Measurements from ENCODE around the gene AFP.
"Not testable (repeated sequence)": the region's sequence is repeated elsewhere in the genome, so short reads cannot be mapped to it uniquely, and the experiment has no call there.

AFP gene

DNA sequence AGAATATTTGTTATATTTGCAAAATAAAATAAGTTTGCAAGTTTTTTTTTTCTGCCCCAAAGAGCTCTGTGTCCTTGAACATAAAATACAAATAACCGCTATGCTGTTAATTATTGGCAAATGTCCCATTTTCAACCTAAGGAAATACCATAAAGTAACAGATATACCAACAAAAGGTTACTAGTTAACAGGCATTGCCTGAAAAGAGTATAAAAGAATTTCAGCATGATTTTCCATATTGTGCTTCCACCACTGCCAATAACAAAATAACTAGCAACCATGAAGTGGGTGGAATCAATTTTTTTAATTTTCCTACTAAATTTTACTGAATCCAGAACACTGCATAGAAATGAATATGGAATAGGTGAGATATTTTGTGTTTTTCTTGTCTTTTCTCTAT, at the start of gene AFP:
TSS of gene AFP (plus strand) at position 238 of the 400 bp plus-strand sequence. CDS start at position 280, 42 bp downstream.
- Histone ChIP-seq H3K4me1 (no peaks in the 10 kb centered on the region), H3K27ac (no peak within 1 kb of the TSS), H3K4me3 (ENCODE audit: low read depth, low read length) (no peak within 1 kb of the TSS), H3K36me3 (ENCODE audit: control insufficient read depth, insufficient read depth, low read length) (no peaks in the 10 kb centered on the region), H3K79me2 (no peaks in the 10 kb centered on the region), H3K27me3 (ENCODE audit: control insufficient read depth, insufficient read depth, low read length) (no peaks in the 10 kb centered on the region), H3K4me2 (ENCODE audit: low read length) (no peak within 1 kb of the TSS), H3K9me3 (ENCODE audit: control insufficient read depth, low read length) (no peaks in the 10 kb centered on the region), H3K9ac (no peak within 1 kb of the TSS), H2AFZ (no peak within 1 kb of the TSS)
- TF ChIP-seq, protein P1, sequence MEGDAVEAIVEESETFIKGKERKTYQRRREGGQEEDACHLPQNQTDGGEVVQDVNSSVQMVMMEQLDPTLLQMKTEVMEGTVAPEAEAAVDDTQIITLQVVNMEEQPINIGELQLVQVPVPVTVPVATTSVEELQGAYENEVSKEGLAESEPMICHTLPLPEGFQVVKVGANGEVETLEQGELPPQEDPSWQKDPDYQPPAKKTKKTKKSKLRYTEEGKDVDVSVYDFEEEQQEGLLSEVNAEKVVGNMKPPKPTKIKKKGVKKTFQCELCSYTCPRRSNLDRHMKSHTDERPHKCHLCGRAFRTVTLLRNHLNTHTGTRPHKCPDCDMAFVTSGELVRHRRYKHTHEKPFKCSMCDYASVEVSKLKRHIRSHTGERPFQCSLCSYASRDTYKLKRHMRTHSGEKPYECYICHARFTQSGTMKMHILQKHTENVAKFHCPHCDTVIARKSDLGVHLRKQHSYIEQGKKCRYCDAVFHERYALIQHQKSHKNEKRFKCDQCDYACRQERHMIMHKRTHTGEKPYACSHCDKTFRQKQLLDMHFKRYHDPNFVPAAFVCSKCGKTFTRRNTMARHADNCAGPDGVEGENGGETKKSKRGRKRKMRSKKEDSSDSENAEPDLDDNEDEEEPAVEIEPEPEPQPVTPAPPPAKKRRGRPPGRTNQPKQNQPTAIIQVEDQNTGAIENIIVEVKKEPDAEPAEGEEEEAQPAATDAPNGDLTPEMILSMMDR (IDR thresholded peaks at IDR 0.05), result no peak

DNA sequence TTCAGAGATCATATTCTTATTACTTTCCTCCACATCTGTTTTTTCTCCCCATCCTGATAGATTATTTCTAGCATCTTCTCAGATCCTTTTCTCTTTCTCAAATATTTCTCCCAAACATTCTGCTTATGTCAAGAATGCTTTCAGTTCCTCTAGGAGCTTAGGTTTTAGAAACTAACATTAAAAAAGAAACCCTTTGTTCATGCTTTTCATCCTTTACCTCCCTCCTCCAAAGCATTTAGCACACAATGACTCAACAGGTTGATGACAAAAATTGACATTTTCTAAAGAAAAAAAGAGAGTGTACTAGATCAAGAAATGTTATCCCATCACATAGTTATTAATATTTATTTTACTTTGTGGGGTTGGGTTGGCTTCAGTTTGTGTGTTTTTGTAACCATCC, 48.5 kb upstream of the AFP start:
- H3K4me1 ChIP-seq, result peaks cover 6% of the 10 kb centered on the region
- no peak overlapping the region for H3K9ac ChIP-seq
- H3K9me3 ChIP-seq (ENCODE audit: control insufficient read depth, low read length), result no peaks in the 10 kb centered on the region
- H3K4me2 ChIP-seq (ENCODE audit: low read length), result no peak overlapping the region
- TF ChIP-seq, protein P1 (IDR thresholded peaks at IDR 0.05), result no peak
- no peak overlapping the region for H3K27ac ChIP-seq
- no peaks in the 10 kb centered on the region for H3K27me3 ChIP-seq (ENCODE audit: control insufficient read depth, insufficient read depth, low read length)
- no peaks in the 10 kb centered on the region for H3K36me3 ChIP-seq (ENCODE audit: control insufficient read depth, insufficient read depth, low read length)
- no peaks in the 10 kb centered on the region for H3K79me2 ChIP-seq
- H2AFZ ChIP-seq, result no peak overlapping the region
- no peak overlapping the region for H3K4me3 ChIP-seq (ENCODE audit: low read depth, low read length)

DNA sequence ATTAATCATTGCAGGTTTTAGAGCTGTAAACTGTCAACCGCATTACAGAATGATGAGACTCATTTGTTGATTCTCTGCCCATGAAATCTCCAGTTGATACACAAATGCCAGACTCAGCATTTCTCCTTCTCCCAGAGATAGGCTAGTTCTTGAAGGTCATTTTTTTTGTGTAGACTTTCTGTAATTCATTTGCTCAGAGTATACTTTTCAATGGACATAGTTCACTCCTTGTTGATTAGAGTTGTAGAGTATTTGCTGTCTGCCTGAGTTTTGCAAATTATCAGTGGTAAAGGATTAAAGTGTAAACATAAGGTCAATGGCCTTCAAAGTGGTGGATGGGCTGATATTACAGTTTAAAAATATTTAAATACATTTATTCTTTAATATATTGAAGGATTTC, 47.1 kb upstream of the AFP start:
- TF ChIP-seq, protein P1 (IDR thresholded peaks at IDR 0.05), result no peak
- H3K79me2 ChIP-seq, result no peaks in the 10 kb centered on the region
- H3K4me3 ChIP-seq (ENCODE audit: low read depth, low read length), result no peak overlapping the region
- no peak overlapping the region for H3K27ac ChIP-seq
- H2AFZ ChIP-seq, result no peak overlapping the region
- H3K9ac ChIP-seq, result no peak overlapping the region
- H3K27me3 ChIP-seq (ENCODE audit: control insufficient read depth, insufficient read depth, low read length), result no peaks in the 10 kb centered on the region
- no peak overlapping the region for H3K4me2 ChIP-seq (ENCODE audit: low read length)
- peaks cover 6% of the 10 kb centered on the region for H3K4me1 ChIP-seq
- no peaks in the 10 kb centered on the region for H3K36me3 ChIP-seq (ENCODE audit: control insufficient read depth, insufficient read depth, low read length)
- H3K9me3 ChIP-seq (ENCODE audit: control insufficient read depth, low read length), result no peaks in the 10 kb centered on the region

DNA sequence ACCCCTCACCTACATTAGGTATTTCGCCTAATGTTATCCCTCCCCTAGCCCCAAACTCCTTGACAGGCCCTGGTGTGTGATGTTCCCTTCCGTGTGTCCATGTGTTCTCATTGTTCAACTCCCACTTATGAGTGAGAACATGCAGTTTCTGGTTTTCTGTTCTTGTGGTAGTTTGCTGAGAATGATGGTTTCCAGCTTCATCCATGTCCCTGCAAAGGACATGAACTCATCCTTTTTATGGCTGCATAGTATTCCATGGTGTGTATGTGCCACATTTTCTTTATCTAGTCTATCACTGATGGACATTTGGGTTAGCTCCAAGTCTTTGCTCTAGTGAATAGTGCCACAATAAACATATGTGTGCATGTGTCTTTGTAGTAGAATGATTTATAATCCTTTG, 46.4 kb upstream of the AFP start:
- H2AFZ ChIP-seq; H3K36me3 ChIP-seq (ENCODE audit: control insufficient read depth, insufficient read depth, low read length); H3K79me2 ChIP-seq; H3K27ac ChIP-seq; H3K9me3 ChIP-seq (ENCODE audit: control insufficient read depth, low read length); H3K4me1 ChIP-seq; H3K4me2 ChIP-seq (ENCODE audit: low read length); H3K27me3 ChIP-seq (ENCODE audit: control insufficient read depth, insufficient read depth, low read length); H3K4me3 ChIP-seq (ENCODE audit: low read depth, low read length); H3K9ac ChIP-seq: not testable (repeated sequence)

DNA sequence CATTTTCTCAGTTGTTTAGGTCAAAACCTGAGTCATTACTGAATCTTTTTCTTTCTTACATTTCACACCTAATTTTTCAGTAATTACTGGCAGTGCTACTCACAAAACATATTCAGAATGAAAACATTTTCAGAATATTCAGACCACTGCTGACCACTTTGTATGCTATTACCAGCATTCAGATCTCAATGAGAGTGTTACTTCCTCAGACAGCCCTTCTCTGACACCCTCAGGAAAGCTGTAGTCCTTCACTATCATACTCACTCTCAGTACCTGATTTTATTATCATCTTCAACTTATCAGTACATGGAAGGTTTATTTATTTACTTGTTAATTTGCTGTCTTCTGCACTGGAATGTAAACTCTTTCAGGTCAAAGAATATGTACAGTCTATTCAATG, 44.2 kb upstream of the AFP start:
- Histone ChIP-seq H3K4me3 (ENCODE audit: low read depth, low read length) (no peak overlapping the region), H3K27ac (peak overlapping the region; percentile 79), H3K9me3 (ENCODE audit: control insufficient read depth, low read length) (no peaks in the 10 kb centered on the region), H3K4me1 (peaks cover 6% of the 10 kb centered on the region), H3K27me3 (ENCODE audit: control insufficient read depth, insufficient read depth, low read length) (no peaks in the 10 kb centered on the region), H3K4me2 (ENCODE audit: low read length) (peak overlapping the region; percentile 54), H2AFZ (peak overlapping the region; percentile 31), H3K79me2 (no peaks in the 10 kb centered on the region), H3K36me3 (ENCODE audit: control insufficient read depth, insufficient read depth, low read length) (no peaks in the 10 kb centered on the region), H3K9ac (no peak overlapping the region)
- TF ChIP-seq, protein P1 (IDR thresholded peaks at IDR 0.05), result no peak
